ENCODE data around the gene CNIH4.
"Not testable (repeated sequence)": the region's sequence is repeated elsewhere in the genome, so short reads cannot be mapped to it uniquely, and the experiment has no call there.

Gene CNIH4

GRCh38 chr1:224349716-224350115 lies 7.0 kb upstream of the CNIH4 start:
- DNase-seq: not testable (repeated sequence)

DNA sequence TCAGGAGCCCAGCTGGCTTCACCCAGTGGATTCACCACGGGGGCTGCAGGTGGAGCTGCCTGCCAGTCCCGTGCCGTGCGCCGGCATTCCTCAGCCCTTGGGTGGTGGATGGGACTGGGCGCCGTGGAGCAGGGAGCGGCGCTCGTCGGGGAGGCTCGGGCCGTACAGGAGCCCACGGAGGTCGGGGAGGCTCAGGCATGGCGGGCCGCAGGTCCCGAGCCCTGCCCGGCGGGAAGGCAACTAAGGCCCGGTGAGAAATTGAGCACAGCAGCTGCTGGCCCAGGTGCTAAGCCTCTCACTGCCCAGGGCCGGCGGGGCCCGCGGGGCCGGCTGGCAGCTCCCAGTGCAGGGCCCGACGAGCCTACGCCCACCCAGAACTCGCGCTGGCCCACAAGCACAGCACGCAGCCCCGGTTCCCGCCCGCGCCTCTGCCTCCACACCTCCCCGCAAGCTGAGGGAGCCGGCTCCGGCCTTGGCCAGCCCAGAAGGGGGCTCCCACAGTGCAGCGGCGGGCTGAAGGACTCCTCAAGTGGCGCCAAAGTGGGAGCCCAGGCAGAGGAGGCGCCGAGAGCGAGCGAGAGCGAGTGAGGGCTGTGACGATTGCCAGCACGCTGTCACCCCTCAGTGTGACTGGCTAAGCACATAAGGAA lies 4.1 kb upstream of the CNIH4 start:
- not testable (repeated sequence) for DNase-seq

DNA sequence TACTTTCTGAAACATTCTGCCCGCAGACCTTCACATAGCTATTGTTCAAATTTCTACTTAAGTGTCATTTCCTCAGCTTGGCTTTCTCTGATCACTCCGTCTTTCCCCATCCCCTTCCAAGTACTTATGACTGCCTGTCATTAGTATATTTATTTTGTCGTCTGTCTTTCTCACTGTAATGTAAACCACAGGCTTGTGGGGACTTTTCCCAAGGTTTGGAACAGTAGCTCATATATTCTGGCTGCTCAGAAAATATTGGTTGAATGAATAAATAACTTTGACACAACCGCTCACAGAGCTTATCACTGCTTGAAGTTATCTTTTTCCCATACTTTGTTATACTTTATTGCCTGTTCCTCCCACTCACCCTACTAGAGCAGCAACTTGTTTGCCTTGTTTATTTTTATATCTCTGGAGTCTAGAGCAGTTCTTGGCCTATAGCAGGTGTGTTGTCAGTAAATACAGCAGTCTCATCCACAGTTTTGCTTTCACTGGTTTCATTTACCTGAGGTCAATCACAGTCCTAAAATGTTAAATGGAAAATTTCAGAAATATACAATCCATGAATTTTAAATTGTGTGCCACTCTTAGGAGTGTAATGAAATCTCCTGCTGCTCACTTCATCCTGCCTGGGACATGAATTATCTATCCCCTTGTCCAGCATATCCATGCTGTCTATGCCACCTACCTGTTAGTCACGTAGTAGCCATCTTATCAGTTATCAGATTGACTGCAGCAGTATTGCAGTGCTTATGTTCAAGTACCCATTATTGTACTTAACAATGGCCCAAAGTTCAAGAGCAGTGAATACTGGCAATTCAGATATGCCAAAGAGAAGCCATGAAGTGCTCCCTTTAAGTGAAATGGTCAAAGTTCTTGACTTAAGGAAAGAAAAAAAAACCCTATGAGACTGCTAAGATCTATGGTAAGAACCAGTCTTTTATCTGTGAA lies 2.4 kb upstream of the CNIH4 start:
- no peak for DNase-seq

DNA sequence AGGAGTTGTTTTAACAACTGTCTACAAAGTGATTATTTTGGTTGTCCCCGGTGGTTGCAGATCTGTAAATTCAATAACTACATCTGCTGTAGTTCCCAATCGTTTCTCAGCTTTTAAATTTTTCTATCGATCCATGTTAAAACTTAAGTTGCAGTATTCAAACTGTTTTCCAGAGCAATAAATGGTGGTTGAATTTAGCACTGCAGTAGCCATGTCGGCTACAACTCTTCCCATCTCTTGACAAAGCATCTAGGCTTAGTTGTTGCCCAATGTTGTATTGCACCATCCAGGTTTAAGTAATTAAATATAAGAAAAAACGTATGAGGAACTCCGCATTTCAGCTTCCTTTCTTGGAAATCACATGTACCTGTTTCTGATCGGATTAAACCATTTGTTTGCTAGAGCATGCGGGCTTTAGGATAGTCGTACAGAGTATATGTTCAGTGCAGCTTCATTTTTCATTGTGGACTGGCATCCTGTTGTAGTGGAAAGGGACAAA lies 996 bp downstream of the CNIH4 start:
- no peak for DNase-seq

DNA sequence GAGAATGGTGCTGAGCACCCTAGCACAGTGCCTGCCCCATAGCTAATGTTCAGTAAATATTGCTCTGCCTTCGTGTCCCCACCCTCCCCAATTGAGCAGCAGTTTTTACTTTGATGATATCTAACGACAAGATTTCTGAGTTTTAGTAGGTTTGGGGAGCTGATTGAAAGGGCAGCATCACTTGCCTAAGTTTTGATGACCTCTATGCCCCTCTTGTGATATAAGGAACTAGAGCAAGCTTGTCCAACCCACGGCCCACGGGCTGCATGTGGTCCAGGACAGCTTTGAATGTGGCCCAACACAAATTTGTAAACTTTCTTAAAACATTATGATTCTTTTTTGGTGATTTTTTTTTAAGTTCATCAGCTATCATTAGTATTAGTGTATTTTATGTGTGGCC lies 1.6 kb downstream of the CNIH4 start:
- DNase-seq: no peak

DNA sequence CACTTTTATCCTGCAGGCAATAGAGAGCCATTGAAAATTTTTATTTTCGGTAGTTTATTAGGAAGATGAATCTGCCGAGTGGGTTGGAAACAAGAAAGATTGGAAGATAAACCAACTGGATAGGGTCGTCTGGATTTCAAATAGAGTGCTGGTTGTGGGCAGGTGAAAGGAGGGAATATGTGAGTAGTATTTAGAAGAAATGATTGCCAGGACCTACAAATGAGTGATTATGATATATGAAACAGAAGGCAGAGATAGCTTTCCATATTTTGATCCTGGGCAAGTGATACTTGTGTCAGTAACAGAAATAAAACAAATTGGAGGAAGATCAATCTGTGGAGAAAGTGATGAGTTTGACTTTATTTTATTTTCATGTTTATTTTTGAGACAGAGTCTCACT lies 2.5 kb downstream of the CNIH4 start:
- DNase-seq: no peak

DNA sequence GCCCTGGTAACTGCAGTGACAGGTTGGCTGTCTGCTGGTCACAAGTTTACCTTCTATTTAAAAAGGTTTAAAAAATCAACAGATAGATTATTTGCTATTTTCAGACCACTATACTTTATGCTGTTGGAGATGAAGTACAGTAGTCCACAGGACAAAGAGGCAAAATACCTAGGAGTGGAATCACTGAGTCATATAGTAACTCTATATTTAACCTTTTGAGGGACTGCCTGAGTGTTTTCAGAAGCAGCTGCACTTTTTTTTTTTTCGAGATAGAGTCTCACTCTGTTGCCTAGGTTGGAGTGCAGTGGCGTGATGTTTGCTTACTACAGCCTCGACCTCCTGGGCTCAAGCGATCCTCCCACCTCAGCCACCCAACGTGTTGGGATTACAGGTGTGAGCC lies 11.7 kb downstream of the CNIH4 start:
- no peak for DNase-seq

DNA sequence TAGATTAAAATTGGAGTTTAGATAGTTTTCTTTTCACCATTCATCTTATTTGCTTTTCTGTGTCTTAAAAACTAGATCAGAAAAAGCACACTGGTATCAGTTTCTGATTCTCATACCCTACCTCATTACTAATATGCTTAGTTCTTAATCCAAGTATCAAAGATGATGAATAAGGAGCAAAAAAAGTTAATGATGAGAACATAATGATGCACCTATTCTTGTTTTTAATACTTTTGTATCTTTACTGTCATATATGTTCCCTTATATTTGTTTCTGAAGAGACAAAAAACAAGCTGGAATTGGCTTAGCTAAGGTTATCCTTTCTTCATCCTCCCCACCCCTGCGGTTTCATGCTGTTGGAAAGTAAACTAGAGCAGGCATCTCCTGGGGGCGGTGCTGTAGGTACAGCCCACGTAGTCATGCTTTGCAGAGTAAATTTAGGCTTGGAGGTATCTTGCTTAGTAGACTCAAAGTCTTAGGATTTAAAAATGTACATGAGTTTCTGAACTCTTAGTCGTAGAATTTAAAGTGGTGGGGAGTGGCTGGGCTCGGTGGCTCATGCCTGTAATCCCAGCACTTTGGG lies 16.4 kb downstream of the CNIH4 start:
- no peak for DNase-seq

- no peak for DNase-seq
Measured at GRCh38 chr1:224375059-224375458, 18.4 kb downstream of the CNIH4 start.

GRCh38 chr1:224377676-224378006 lies 21.0 kb downstream of the CNIH4 start:
- DNase-seq: no peak

- DNase-seq: no peak
Measured at GRCh38 chr1:224378855-224379631, 22.4 kb downstream of the CNIH4 start.

GRCh38 chr1:224380003-224380402 lies 23.3 kb downstream of the CNIH4 start:
- no peak for DNase-seq

GRCh38 chr1:224381880-224382548 lies 25.3 kb downstream of the CNIH4 start:
- DNase-seq: no peak

GRCh38 chr1:224383218-224383617 lies 26.5 kb downstream of the CNIH4 start:
- DNase-seq: no peak

GRCh38 chr1:224387302-224387912 lies 30.7 kb downstream of the CNIH4 start:
- DNase-seq: no peak

GRCh38 chr1:224387943-224388342 lies 31.3 kb downstream of the CNIH4 start:
- no peak for DNase-seq

GRCh38 chr1:224390517-224390916 lies 33.8 kb downstream of the CNIH4 start:
- DNase-seq: no peak

DNA sequence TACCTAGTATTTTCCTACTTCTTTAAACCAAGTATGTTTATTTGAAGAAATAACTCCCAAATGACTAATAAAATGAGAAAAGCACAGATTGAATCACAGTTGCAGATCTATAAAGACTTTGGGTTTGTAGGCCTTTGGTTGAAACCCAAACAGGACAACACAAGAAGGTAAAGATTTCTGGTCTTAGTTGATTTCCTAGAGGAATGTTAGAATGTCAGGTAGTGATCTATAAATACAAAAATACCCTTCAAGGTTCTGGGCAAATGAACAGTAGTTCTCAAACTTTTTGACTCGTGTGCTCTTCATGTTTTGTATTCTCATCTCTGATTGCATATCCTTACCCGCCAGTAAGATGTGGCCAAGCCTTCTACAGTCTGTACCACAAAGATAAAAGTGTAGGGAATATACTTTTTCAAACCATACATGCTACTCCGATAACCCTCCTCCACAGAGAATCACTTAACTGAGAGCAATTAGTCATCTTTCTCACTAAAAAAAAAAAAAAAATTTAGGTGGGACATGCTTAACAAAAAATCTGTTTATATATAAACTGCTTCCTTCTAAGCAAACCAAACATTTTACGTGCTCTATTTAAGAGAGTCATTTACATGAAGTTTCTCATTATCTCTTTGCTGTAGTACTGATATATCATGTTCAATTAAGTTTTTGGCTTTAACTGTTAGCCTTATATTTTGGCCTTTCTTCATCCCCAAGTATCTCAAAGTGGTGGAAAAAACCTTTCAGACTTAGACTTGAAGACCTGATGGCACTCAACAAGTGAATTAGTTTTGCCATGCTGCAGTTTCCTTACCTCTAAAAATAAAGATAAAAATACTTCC lies 36.0 kb downstream of the CNIH4 start:
- DNase-seq: no peak

GRCh38 chr1:224393294-224393693 lies 36.6 kb downstream of the CNIH4 start:
- no peak for DNase-seq

DNA sequence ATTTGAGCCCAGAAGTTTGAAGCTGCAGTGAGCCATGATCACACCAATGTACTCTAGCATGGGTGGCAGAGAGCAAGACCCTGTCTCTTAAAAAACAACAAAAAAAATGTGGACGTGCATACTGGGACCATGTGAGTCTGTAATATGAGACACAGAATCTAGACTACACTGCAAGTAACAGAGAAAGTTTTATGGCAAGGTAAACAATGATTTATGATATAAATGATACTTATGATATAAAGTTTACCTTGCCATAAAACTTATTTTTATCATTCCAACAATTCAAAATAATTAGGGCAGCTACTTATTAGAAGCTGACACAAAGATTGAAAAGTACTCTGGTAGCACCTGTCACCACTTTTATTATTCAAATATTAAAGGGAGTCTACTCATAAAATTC lies 43.2 kb downstream of the CNIH4 start:
- DNase-seq: no peak

GRCh38 chr1:224402472-224403036 lies 45.9 kb downstream of the CNIH4 start:
- no peak for DNase-seq
